Adrenal gland (tissue), 5 donors: Measurements from ENCODE around the gene MRPL32.

ENCODE experiments used
- CTCF ChIP-seq, 6 experiments: fragments of 450-650 bp in 4 of 6; fragments of 200-600 bp in 2 of 6; sonication (generic) in 1 of 6; IDR thresholded peaks; 1 replicate in 5 of 6; 2 replicates in 1 of 6; pipeline versions ENCODE4 v1.5.1 to v1.8.0; 2016 to 2021; ENCODE audit warnings: antibody characterized with exemption in 6 of 6, mild to moderate bottlenecking in 2 of 6, moderate library complexity in 1 of 6
- POLR2A ChIP-seq, 2 donors: fragments of 450-650 bp; IDR thresholded peaks; one replicate each; pipeline ENCODE4 v1.6.1; 2017; ENCODE audit warnings: antibody characterized with exemption in 2 of 2, mild to moderate bottlenecking in 2 of 2, moderate library complexity in 1 of 2
- donor health status: DM: no; HTN: no; CAD: no.

- TF ChIP-seq CTCF (IDR thresholded peaks at IDR 0.05) (no peak), POLR2A (IDR thresholded peaks at IDR 0.05) (no peak)
Measured at GRCh38 chr7:42935861-42936260, 3.7 kb downstream of the MRPL32 start.
